K562 (cell line): ENCODE measurements around the gene ZNF582. TPM values are rescaled to one million over a fixed set of nuclear protein-coding genes. Genes with fewer than 3 reads are reported as not detected.

Experiments
- ETS1 ChIP-seq: conservative IDR thresholded peaks from 2 replicates; pipeline ENCODE4 v1.6.1; 2011; ENCODE audit warnings: low read depth, mild to moderate bottlenecking, low read length; ENCODE audit not compliant: control insufficient read depth
- HDAC8 ChIP-seq: fragments of 450-650 bp; IDR thresholded peaks from 2 replicates; pipeline ENCODE4 v1.6.1; 2016; ENCODE audit warnings: mild to moderate bottlenecking, missing genetic modification characterization, moderate library complexity, missing compliant biosample characterization
- HDGF ChIP-seq: fragments of 450-650 bp; IDR thresholded peaks from 2 replicates; pipeline ENCODE4 v1.6.1; 2016
- HMG20B ChIP-seq: fragments of 250-450 bp; sonication (Bioruptor Pico); IDR thresholded peaks from 2 replicates; pipeline ENCODE4 v1.5.0; 2021; ENCODE audit warnings: mild to moderate bottlenecking
- HMGN3 ChIP-seq: IDR thresholded peaks from 2 replicates; pipeline ENCODE4 v1.6.1; 2011; ENCODE audit warnings: borderline replicate concordance, low read depth, mild to moderate bottlenecking, mixed read lengths, low read length; ENCODE audit not compliant: insufficient read length; ENCODE audit errors: extremely low read depth
- MCM2 ChIP-seq: fragments of 450-650 bp; IDR thresholded peaks from 2 replicates; pipeline ENCODE4 v1.6.1; 2017; ENCODE audit warnings: low read depth, mild to moderate bottlenecking
- NCOA2 ChIP-seq, 2 experiments: fragments of 450-650 bp; IDR thresholded peaks; 2 replicates each; pipeline ENCODE4 v1.6.1; 2018; ENCODE audit warnings: mild to moderate bottlenecking in 2 of 2, moderate library complexity in 1 of 2; ENCODE audit not compliant: partially characterized antibody in 2 of 2
- RBM25 ChIP-seq: fragments of 200-400 bp; formaldehyde crosslinking; IDR thresholded peaks from 2 replicates; pipeline ENCODE4 v1.6.1; 2018; ENCODE audit warnings: low read length, low read depth, moderate library complexity; ENCODE audit not compliant: severe bottlenecking
- SMARCA4 ChIP-seq: fragments of 450-650 bp; IDR thresholded peaks from 2 replicates; pipeline ENCODE4 v1.6.1; 2016
- ZBTB8A ChIP-seq: fragments of 450-650 bp; IDR thresholded peaks from 2 replicates; pipeline ENCODE4 v1.6.1; 2018; ENCODE audit warnings: mild to moderate bottlenecking, moderate library complexity; ENCODE audit not compliant: partially characterized antibody
- ZFP1 ChIP-seq: fragments of 450-650 bp; formaldehyde crosslinking; IDR thresholded peaks from 2 replicates; pipeline ENCODE4 v1.4.0; 2020; ENCODE audit warnings: mild to moderate bottlenecking, mixed read lengths
- ZFX ChIP-seq: sonication (generic); formaldehyde crosslinking; IDR thresholded peaks from 2 replicates; pipeline ENCODE4 v1.8.0; 2022; ENCODE audit warnings: mild to moderate bottlenecking, missing genetic modification reagents, moderate library complexity
- ZKSCAN3 ChIP-seq: fragments of 250-450 bp; sonication (Bioruptor Pico); IDR thresholded peaks from 2 replicates; pipeline ENCODE4 v1.4.0; 2020
- ZNF3 ChIP-seq: fragments of 250-450 bp; sonication (Bioruptor Pico); IDR thresholded peaks from 2 replicates; pipeline ENCODE4 v1.5.0; 2021; ENCODE audit warnings: mild to moderate bottlenecking, moderate library complexity
- ZNF707 ChIP-seq: fragments of 250-450 bp; sonication (Bioruptor Pico); conservative IDR thresholded peaks from 2 replicates; pipeline ENCODE4 v1.8.0; 2022; ENCODE audit warnings: inconsistent platforms, mild to moderate bottlenecking, moderate library complexity
- polyA plus RNA-seq, 8 experiments: library from polyadenylated mRNA; depleted of rRNA in 4 of 8; stranded (reverse) in 5 of 8; unstranded in 3 of 8; fragments of >200 nt; fragmentation: Nextera tagmentation in 2 of 8; fragmentation: Illumina TruSeq in 1 of 8; extraction: Ambion mirVana in 2 of 8; extraction: Trizol in 1 of 8; gene quantifications; 2 replicates each; pipeline versions ENCODE4 v1.2.1 to v1.2.3, GENCODE V29; 2011 to 2014; ENCODE audit warnings: inconsistent platforms in 1 of 8, missing spikeins in 1 of 8
- total RNA-seq, 7 experiments: library from RNA; depleted of rRNA in 6 of 7; stranded (reverse); fragments of >200 nt in 6 of 7; fragmentation: Illumina TruSeq in 2 of 7; extraction: Trizol in 2 of 7; gene quantifications; 2 replicates each; pipeline versions ENCODE4 v1.2.1 to v1.2.3, GENCODE V29; 2011 to 2021; ENCODE audit warnings: low replicate concordance in 1 of 7
- TF ChIP-seq, protein P1 (sequence below): fragments of 450-650 bp; IDR thresholded peaks from 2 replicates; pipeline ENCODE4 v1.6.1; 2016; ENCODE audit warnings: mild to moderate bottlenecking, moderate library complexity

The ZNF582 gene
- total and polyA plus RNA-seq, 9 of the 15 experiments (the other 6 are each of a cell fraction or from before 2014, with no cell fraction given): 0.72 to 3.3 (median 1.6) TPM

DNA sequence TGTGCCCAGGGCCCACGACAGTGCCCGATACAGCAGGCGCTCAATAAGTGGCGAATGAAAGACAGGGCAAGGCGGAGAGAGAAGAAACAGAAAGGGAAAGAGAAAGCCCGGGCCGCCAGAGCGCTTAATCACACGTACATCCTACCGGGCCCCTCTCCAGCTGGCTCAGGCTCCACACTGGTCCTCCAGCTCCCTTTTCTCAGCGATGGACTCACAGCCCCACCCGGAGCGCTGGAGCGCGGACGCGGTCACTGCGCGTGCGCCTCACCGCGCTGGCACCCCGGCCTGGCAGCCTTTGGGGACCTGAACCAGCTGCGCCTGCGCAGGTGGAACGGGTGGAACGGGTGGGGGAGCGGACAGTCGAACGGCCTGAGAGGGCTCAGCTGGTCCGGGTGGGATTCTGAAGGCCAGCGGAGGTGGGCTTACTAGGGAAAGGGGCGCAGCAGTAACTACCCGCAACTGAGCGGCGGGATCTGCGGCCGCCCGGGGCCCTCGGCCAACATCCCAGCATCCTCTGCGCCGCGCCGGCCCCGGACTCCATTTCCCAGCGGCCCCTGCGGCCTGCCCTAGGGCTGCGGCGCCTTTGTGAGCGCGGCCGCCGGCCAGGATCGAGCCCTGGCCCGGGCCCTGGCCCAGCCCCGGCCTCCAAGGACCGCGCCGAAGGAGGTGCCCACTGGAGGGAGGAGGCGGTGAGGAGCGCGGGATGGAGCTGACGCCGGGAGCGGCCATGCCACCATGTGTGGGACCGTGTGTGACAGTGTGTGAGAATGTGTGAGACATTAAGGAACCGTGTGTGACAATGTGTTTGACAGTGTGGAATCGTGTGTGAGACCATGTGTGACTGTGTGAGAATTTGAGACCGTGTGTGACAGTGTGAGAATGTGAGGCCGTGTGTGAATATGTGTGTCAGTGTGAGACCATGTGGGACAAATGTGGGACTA, 10.7 kb upstream of the ZNF582 start, which contains the start of gene ZNF583 (continued):
- TF ChIP-seq ETS1: peak; percentile 47; the same call in 1 of the 2 replicates
- TF ChIP-seq HDAC8: peak; percentile 40; the same call in 1 of the 2 replicates
- peak; percentile 91 for TF ChIP-seq ZFX (CRISPR knock-in tag)
- no peak for TF ChIP-seq ZBTB8A
- peak in 1 of 2 experiments; percentile 70 for TF ChIP-seq NCOA2 (IDR thresholded peaks at IDR 0.05; ENCODE audit: partially characterized antibody in 2 of 2)
- TF ChIP-seq HDGF: peak; percentile 45; the same call in 1 of the 2 replicates
- no peak for TF ChIP-seq ZNF3 (CRISPR knock-in tag)
- TF ChIP-seq SMARCA4: no peak
- TF ChIP-seq HMGN3: peak; percentile 41
- TF ChIP-seq HMG20B: no peak
- TF ChIP-seq MCM2: no peak
- no peak for TF ChIP-seq RBM25
- TF ChIP-seq ZNF707 (CRISPR knock-in tag): no peak
- TF ChIP-seq, protein P1, sequence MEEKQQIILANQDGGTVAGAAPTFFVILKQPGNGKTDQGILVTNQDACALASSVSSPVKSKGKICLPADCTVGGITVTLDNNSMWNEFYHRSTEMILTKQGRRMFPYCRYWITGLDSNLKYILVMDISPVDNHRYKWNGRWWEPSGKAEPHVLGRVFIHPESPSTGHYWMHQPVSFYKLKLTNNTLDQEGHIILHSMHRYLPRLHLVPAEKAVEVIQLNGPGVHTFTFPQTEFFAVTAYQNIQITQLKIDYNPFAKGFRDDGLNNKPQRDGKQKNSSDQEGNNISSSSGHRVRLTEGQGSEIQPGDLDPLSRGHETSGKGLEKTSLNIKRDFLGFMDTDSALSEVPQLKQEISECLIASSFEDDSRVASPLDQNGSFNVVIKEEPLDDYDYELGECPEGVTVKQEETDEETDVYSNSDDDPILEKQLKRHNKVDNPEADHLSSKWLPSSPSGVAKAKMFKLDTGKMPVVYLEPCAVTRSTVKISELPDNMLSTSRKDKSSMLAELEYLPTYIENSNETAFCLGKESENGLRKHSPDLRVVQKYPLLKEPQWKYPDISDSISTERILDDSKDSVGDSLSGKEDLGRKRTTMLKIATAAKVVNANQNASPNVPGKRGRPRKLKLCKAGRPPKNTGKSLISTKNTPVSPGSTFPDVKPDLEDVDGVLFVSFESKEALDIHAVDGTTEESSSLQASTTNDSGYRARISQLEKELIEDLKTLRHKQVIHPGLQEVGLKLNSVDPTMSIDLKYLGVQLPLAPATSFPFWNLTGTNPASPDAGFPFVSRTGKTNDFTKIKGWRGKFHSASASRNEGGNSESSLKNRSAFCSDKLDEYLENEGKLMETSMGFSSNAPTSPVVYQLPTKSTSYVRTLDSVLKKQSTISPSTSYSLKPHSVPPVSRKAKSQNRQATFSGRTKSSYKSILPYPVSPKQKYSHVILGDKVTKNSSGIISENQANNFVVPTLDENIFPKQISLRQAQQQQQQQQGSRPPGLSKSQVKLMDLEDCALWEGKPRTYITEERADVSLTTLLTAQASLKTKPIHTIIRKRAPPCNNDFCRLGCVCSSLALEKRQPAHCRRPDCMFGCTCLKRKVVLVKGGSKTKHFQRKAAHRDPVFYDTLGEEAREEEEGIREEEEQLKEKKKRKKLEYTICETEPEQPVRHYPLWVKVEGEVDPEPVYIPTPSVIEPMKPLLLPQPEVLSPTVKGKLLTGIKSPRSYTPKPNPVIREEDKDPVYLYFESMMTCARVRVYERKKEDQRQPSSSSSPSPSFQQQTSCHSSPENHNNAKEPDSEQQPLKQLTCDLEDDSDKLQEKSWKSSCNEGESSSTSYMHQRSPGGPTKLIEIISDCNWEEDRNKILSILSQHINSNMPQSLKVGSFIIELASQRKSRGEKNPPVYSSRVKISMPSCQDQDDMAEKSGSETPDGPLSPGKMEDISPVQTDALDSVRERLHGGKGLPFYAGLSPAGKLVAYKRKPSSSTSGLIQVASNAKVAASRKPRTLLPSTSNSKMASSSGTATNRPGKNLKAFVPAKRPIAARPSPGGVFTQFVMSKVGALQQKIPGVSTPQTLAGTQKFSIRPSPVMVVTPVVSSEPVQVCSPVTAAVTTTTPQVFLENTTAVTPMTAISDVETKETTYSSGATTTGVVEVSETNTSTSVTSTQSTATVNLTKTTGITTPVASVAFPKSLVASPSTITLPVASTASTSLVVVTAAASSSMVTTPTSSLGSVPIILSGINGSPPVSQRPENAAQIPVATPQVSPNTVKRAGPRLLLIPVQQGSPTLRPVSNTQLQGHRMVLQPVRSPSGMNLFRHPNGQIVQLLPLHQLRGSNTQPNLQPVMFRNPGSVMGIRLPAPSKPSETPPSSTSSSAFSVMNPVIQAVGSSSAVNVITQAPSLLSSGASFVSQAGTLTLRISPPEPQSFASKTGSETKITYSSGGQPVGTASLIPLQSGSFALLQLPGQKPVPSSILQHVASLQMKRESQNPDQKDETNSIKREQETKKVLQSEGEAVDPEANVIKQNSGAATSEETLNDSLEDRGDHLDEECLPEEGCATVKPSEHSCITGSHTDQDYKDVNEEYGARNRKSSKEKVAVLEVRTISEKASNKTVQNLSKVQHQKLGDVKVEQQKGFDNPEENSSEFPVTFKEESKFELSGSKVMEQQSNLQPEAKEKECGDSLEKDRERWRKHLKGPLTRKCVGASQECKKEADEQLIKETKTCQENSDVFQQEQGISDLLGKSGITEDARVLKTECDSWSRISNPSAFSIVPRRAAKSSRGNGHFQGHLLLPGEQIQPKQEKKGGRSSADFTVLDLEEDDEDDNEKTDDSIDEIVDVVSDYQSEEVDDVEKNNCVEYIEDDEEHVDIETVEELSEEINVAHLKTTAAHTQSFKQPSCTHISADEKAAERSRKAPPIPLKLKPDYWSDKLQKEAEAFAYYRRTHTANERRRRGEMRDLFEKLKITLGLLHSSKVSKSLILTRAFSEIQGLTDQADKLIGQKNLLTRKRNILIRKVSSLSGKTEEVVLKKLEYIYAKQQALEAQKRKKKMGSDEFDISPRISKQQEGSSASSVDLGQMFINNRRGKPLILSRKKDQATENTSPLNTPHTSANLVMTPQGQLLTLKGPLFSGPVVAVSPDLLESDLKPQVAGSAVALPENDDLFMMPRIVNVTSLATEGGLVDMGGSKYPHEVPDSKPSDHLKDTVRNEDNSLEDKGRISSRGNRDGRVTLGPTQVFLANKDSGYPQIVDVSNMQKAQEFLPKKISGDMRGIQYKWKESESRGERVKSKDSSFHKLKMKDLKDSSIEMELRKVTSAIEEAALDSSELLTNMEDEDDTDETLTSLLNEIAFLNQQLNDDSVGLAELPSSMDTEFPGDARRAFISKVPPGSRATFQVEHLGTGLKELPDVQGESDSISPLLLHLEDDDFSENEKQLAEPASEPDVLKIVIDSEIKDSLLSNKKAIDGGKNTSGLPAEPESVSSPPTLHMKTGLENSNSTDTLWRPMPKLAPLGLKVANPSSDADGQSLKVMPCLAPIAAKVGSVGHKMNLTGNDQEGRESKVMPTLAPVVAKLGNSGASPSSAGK: peak; percentile 90
- no peak for TF ChIP-seq ZKSCAN3 (CRISPR knock-in tag)
- no peak for TF ChIP-seq ZFP1 (CRISPR knock-in tag)
